Endothelial cell (in vitro differentiated cells): ENCODE results near the gene RTKN. TPM values are rescaled to one million over a fixed set of nuclear protein-coding genes. Genes with fewer than 3 reads are reported as not detected.

ENCODE experiments used
- DNase-seq: peaks from one replicate; pipeline ENCODE4 v3.0.0; 2021; ENCODE audit warnings: low spot score
- H3K27ac Mint-ChIP-seq: one replicate; pipeline ENCODE4 v1.8.0; 2021; ENCODE audit warnings: mixed read lengths, inconsistent platforms; ENCODE audit not compliant: unreplicated experiment
- H3K27me3 Mint-ChIP-seq: one replicate; pipeline ENCODE4 v1.8.0; 2021; ENCODE audit warnings: mild to moderate bottlenecking, moderate library complexity, mixed read lengths, inconsistent platforms; ENCODE audit not compliant: unreplicated experiment
- H3K36me3 Mint-ChIP-seq: one replicate; pipeline ENCODE4 v1.8.0; 2021; ENCODE audit warnings: mild to moderate bottlenecking, low read depth, mixed read lengths, inconsistent platforms; ENCODE audit not compliant: unreplicated experiment
- H3K4me1 Mint-ChIP-seq: one replicate; pipeline ENCODE4 v1.8.0; 2021; ENCODE audit warnings: mild to moderate bottlenecking, mixed read lengths, inconsistent platforms; ENCODE audit not compliant: unreplicated experiment
- H3K4me3 Mint-ChIP-seq: one replicate; pipeline ENCODE4 v1.8.0; 2021; ENCODE audit warnings: mild to moderate bottlenecking, mixed read lengths, inconsistent platforms; ENCODE audit not compliant: unreplicated experiment
- H3K9me3 Mint-ChIP-seq: one replicate; pipeline ENCODE4 v1.8.0; 2021; ENCODE audit warnings: mixed read lengths, inconsistent platforms; ENCODE audit not compliant: unreplicated experiment
- total RNA-seq: library from RNA; stranded (reverse); fragmentation: NEBNext Ultra II Directional; extraction: Animal tissue kit (Norgen Biotek cat#: 25700); gene quantifications from one replicate; pipeline ENCODE4 v1.2.1, GENCODE V29; 2021; ENCODE audit not compliant: unreplicated experiment
- TF ChIP-seq, protein P1 (sequence below): fragments of 200-600 bp; sonication (generic); IDR thresholded peaks from one replicate; pipeline ENCODE4 v1.5.0; 2021; ENCODE audit warnings: antibody characterized with exemption; ENCODE audit not compliant: unreplicated experiment

Gene RTKN
- total RNA-seq, 1 donor from 2014 or later, result 65.4 TPM

DNA sequence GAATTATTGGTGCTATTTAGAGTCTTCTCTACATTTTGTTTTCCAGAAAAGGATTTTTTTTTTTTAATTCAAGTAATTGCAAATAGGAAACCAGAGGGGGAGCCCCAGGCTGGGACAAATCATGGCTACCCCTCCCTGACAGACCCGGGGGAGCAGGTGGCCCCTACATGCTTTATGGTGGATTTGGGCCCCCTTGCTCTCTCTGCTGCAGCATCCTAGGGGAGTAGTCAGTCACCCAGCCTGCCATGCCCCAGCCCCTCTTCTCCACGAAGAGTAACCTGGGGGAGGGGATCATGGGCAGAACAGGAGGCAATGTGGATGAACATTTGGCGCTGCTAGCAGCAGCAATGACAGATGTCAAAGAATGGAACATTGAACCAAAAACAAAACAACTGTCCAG is 25.0 kb downstream of the RTKN start:
- TF ChIP-seq, protein P1, sequence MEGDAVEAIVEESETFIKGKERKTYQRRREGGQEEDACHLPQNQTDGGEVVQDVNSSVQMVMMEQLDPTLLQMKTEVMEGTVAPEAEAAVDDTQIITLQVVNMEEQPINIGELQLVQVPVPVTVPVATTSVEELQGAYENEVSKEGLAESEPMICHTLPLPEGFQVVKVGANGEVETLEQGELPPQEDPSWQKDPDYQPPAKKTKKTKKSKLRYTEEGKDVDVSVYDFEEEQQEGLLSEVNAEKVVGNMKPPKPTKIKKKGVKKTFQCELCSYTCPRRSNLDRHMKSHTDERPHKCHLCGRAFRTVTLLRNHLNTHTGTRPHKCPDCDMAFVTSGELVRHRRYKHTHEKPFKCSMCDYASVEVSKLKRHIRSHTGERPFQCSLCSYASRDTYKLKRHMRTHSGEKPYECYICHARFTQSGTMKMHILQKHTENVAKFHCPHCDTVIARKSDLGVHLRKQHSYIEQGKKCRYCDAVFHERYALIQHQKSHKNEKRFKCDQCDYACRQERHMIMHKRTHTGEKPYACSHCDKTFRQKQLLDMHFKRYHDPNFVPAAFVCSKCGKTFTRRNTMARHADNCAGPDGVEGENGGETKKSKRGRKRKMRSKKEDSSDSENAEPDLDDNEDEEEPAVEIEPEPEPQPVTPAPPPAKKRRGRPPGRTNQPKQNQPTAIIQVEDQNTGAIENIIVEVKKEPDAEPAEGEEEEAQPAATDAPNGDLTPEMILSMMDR, result no peak
- Mint-ChIP-seq H3K9me3 (no peaks in the 10 kb centered on the region), H3K27ac (no peak overlapping the region), H3K36me3 (peaks cover 3% of the 10 kb centered on the region), H3K4me1 (peaks cover 21% of the 10 kb centered on the region), H3K4me3 (no peak overlapping the region), H3K27me3 (peaks cover 3% of the 10 kb centered on the region)
- DNase-seq, result no peak

DNA sequence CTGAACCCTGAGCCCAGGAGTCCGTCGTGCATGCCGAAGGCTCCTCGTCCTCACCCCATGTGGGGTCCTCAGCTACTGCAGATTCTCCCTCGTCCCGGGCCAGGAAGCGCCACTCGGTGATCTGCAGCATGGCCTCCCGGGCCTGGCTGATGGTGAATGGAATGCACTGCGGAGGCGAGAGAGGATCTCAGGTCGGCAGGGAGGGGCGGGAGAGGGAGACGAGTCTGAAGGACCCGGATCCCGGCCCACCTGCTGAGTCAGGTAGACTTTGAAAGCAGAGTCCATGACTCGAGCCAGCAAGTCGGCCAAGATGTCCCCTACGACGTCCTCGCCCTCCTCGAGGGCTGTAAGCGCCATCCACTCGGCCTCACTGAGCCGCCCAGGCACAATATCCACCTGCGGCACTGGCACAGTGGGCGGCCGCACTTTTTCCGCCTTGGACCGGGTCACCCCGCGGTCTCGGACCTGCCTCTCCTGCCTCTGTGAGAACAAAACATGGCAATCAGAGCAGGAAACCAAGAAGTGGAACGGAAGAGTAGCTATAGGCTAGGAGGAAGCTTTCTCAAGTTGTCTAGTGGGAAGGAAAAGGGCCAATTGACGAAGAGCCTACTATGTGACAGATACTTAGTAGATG is 25.9 kb downstream of the RTKN start:
- Mint-ChIP-seq H3K27me3 (peaks cover 3% of the 10 kb centered on the region), H3K4me1 (peaks cover 17% of the 10 kb centered on the region), H3K4me3 (no peak overlapping the region), H3K9me3 (no peaks in the 10 kb centered on the region), H3K27ac (peak overlapping the region; percentile 27), H3K36me3 (peaks cover 3% of the 10 kb centered on the region)
- TF ChIP-seq, protein P1, result no peak
- no peak for DNase-seq

- TF ChIP-seq, protein P1, result no peak
- no peak overlapping the region for H3K4me3 Mint-ChIP-seq
Measured at GRCh38 chr2:74414881-74415761, 26.6 kb downstream of the RTKN start.

DNA sequence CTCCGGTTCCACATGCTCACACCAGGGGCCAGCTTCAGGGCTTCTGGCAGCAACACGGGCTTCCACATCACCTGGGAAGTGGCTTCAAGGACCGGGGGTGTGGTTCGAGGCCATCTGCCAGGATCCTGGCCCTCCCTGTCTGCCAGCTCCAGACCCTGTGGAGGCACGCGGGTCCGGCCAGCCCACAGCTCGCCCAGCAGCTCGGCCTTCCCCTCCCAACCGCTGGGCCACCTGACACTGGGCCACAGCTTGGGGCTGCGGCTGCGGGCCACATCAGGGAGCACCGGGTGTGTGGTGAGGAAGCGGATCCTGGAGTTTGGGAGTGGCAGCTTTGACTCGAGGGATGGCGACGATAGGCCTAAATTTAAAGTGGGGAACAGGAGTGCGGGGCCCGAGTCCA is 27.3 kb downstream of the RTKN start:
- Mint-ChIP-seq H3K27me3 (peaks cover 3% of the 10 kb centered on the region), H3K36me3 (peaks cover 3% of the 10 kb centered on the region), H3K27ac (peak overlapping the region; percentile 36), H3K4me3 (no peak overlapping the region), H3K4me1 (peaks cover 17% of the 10 kb centered on the region), H3K9me3 (no peaks in the 10 kb centered on the region)
- no peak for DNase-seq
- TF ChIP-seq, protein P1, result no peak

More at GRCh38 chr2:74414881-74415761, 26.6 kb downstream of the RTKN start:
- Mint-ChIP-seq H3K9me3 (no peaks in the 10 kb centered on the region), H3K27ac (no peak overlapping the region), H3K36me3 (peaks cover 3% of the 10 kb centered on the region), H3K27me3 (peaks cover 3% of the 10 kb centered on the region), H3K4me1 (peaks cover 17% of the 10 kb centered on the region)
- peak; percentile 53 for DNase-seq
